GM21825 (cell line): Measurements from ENCODE around the gene KIAA1958.
"Not testable (repeated sequence)": the region's sequence is repeated elsewhere in the genome, so short reads cannot be mapped to it uniquely, and the experiment has no call there.

Experiments used
- ATAC-seq: cut with Tn5 transposase; IDR thresholded peaks from one replicate; pipeline ENCODE4 v1.9.1; 2021; ENCODE audit warnings: mild to moderate bottlenecking, moderate library complexity; ENCODE audit not compliant: unreplicated experiment

The KIAA1958 gene

GRCh38 chr9:112582371-112583262 is 96.0 kb downstream of the KIAA1958 start:
- no peak for ATAC-seq

- no peak for ATAC-seq
Measured at GRCh38 chr9:112586599-112587155, 100.0 kb downstream of the KIAA1958 start.

DNA sequence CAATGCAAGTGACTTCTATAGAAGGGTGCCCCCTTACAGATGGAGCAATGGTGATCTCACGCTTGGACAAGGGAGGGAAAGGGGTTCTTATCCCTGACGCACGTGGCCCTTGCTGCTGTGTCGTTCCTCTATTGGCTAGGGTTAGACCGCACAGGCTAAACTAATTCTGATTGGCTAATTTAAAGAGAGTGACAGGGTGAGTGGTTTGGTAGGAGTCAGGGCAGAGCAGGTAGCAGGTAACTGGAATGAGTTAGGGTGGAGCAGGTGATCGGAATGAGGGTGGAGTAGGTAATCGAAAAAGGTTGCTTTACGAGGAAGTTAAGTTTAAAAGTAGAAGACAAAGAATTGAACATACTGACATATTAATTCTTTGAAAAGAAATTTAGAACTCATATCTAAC is 105.2 kb downstream of the KIAA1958 start:
- ATAC-seq = not testable (repeated sequence)

- ATAC-seq = no peak
Measured at GRCh38 chr9:112599732-112600131, 113.1 kb downstream of the KIAA1958 start.

DNA sequence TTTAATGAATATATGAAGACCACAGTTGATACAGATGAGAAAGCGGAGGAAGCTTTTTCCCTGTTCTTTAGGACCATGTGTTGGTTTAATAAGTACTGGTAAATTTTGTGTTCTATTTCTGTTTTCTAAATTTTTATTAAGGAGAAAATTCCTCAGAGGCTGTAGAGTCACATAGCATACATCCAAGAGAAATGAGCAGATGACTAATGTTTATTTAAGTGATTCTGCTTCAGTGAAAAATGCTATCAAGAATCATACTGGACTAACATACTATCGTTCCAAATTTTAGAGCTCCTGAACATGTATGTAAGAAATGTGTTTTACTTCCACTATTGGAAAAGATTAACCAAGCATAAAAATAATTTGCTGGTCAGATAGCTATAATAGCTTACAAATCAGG is 115.0 kb downstream of the KIAA1958 start:
- no peak for ATAC-seq

GRCh38 chr9:112604790-112605189 is 118.2 kb downstream of the KIAA1958 start:
- no peak for ATAC-seq

DNA sequence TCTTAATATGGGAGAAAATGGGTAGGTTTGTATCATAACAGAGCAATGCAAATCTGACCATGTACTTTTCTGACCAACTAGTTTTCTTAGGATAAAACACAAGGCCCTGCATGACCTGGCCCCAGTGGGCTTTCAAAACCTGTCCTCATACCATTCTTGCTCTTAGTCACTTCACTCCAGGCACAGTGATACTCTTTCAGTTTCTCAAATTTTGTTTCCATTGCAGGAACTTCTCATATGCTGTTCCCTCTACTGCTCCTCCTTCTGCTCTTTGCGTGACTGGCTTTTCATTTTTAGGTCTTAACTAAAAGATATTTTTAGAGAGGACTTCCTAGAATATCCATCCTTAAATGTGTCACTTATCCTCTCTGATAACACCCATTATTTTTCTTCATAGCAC is 118.9 kb downstream of the KIAA1958 start:
- ATAC-seq = peak; percentile 93

DNA sequence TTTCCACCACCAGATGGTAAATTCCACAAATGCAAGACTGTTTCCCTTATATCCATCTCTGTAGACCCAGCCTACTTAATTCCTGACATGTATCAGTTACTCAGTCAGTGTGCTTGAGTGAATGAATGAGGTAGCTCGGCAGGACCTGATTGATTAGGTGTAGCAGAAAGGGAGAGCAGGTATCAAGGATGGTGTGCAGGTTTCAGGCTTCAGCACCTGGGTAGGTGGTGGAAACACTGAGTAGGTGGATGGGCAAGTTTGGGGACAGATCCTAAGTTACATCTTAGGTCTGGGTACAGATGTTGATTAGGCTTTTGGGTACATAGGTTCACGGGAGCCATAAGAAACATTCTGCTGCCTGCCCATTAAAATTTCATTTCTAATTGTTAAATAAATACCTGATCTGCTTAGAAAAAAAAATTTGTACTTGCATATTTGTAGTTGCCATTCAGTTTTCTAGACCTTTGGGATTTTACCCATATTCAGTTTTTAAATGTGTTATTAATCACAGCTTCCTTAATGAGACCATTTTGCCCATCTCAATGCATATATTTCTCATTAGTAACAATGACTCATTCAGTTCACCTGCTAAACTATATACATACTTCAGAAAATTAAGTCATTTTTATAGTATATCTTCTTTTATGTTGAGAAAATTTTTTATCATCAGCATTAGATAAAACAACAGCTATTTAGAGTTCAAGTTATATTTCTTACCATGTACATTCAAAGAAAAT is 119.5 kb downstream of the KIAA1958 start:
- ATAC-seq = no peak

DNA sequence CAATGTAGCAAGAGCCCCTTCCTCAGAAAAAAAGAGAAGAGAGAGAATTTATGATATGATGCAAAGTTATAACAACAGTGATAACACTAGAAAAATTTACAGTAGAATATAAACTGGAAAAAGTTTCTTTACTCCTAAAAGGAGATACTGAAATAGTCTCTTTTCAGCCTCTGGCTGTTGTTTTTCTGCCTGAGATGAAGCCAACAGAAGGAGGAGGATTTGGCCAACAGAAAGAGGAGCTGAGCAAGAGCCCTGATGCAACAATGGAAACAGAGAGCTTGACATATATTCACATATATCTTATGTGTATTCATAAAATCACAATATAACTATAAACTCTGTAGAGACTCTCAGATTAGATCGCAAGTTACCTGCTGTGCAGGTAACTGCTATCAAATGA is 122.2 kb downstream of the KIAA1958 start:
- ATAC-seq = no peak

DNA sequence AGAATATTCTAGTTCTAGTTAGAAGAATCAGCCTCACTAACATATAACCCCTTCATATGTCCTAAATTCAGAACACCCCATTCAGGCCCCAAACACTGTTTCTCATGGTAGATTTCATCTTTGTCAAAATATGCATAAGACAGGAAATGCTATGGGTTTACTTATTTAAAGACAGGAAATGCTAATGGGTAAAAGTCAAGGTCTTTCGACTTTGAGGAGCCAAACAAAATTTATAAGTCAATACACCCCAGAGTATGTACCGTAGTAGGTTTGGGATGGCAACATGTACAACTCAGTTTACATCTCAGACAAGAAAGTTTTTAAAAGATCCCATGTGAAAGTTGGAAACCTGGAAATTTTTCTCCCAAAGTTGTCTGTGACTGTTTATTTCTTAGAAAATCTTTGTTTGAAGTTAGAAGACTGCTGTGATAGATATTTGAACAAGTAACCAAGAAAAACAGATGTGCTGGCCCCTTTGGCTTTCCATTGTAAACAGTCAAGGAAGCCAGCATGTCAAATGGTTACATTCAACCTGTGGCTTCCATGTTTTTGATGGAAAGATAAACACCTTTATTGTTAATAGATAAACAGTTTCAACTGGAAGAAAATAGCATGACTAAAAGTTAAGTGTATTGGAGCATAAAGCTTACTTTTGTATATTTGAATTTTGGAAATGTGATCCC is 129.1 kb downstream of the KIAA1958 start:
- ATAC-seq = no peak

DNA sequence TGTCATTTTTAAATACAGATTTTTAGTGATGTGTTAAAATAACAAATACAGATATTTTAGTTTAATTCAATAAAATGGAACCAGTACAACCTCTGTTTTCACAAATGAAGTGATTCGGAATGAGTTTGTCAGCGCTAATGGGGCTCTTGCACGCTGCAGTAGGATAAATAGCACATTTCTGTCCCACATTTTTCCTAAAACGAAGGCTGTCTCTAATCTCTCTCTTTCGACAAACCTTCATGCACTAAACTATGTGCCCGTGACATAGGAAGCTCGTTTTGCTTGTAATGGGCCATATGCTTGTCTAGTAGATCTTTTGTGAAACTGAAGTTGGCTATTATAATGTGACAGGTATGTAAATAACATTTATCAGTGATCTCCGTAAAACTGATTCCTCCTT is 130.7 kb downstream of the KIAA1958 start:
- no peak for ATAC-seq

- ATAC-seq = no peak
Measured at GRCh38 chr9:112618385-112619009, 131.9 kb downstream of the KIAA1958 start.

DNA sequence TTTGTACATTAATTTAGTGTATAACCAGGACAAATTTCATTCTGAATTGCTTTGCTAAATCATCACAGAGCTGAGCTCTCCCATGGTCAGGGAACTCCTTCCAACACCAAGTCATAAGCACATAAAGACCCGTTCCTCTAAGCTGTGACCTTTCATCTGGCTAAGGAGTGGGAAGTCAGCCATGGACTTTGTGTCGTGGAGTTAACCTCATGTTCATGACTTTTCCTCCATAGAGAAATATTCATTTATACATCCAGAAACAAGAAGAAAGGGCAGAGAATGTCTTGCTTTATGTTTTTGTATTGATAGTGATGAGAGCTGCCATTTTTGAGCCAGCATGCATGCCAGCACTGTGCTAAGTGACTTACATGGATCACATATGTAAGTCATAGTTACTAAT is 133.8 kb downstream of the KIAA1958 start:
- ATAC-seq = no peak

DNA sequence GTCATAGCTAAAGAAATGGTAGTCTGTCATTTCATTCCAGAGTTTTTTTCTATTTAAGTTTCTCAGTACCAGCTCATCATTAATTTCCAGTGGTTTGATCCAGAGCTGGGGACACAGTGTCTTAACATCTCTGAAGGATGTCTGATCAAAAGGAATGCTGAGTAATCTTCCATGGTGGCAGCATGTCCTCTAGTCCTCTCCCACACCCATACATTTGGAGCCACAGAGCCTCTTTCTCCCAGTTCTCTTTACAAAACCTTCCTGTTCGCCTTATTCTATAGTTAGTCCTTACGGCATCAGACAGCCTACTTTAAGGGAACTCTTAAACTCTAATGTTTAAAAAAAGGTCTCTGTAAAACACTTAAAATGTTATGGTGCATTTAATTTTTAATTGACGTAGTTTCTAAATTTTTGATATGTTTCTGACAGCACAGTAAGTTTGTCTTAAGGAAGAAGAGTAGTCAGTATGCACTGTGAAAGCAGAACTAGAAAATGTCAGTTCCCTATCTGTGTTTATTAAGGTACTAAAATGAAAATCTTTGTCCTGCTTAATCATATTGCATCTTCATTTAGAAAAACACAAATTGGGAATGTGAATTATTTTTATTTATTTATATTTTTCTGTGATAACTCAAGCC is 134.5 kb downstream of the KIAA1958 start:
- ATAC-seq = no peak

DNA sequence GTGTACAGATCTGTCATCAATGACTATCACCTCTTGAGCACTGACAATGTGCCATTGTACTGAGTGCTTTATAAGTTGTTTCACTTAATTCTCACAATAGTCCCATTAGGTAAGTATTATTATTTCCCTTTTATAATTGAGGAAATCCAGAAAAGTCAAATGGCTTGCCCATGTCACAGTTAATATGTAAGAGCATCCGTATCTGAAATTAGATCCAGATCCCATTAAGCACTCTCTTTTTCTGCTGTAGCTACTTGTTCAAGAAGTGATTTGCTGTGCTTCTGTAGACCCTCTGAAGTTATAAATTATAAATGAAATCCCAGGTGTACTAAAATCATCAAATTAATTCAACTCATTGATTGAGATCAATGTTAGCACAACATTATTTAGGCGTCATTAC is 136.6 kb downstream of the KIAA1958 start:
- ATAC-seq = no peak

GRCh38 chr9:112624711-112625707 is 138.4 kb downstream of the KIAA1958 start:
- no peak for ATAC-seq

DNA sequence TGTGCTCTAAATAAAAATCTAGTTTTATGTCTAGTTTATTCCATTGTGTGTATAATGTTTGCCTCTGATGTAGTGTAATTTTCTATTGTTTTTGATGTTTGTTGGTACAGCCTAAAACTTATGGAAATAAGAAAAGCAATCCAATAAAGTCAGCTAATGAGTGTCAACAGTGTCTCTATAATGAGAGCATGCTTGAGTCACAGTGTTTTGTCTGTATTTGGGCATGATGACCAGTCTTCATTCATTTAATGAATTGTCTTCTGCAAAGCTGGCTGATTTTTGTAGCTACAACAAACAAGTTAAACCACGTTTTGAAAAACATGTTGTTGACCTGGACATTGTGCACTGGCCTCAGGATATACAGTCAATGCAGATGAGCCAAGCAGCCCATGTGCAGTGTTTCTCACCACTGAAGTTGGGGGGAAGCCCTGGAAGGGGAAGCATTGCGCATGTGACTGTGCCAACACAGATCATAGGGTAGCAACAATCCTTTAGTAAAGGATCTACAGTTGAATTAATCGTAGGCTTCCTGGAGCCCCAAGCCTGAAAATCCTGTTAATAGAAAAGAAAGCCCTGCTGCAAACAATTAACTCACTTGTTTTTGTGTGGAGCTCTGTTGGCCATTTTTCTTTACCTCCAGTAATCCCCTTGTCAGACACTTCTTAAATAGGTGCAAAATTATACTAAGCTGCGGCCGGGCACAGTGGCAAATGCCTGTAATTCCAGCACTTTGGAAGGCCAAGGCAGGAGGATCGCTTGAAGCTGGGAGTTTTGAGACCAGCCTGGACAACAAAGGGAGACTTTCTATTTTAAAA is 143.3 kb downstream of the KIAA1958 start:
- ATAC-seq = no peak
